H1 (cell line): Measurements from ENCODE around the gene EMP2. TPM values are rescaled to one million over a fixed set of nuclear protein-coding genes. Genes with fewer than 3 reads are reported as not detected.

Source experiments
- GABPA ChIP-seq: IDR thresholded peaks from 2 replicates; pipeline ENCODE4 v1.6.1; 2011; ENCODE audit warnings: mild to moderate bottlenecking, low read length, moderate library complexity, borderline replicate concordance; ENCODE audit not compliant: insufficient read depth
- HDAC6 ChIP-seq: IDR thresholded peaks from one replicate; pipeline ENCODE4 v1.7.1; 2012; ENCODE audit warnings: low read depth, mild to moderate bottlenecking, inconsistent platforms, low read length, moderate library complexity
- JUND ChIP-seq: IDR thresholded peaks from 2 replicates; pipeline ENCODE4 v1.6.1; 2011; ENCODE audit warnings: mild to moderate bottlenecking, improper control_type of control experiment, low read length
- KDM4A ChIP-seq: IDR thresholded peaks from one replicate; pipeline ENCODE4 v1.7.1; 2012; ENCODE audit warnings: low read depth, mild to moderate bottlenecking, moderate library complexity, low read length, inconsistent platforms; ENCODE audit not compliant: severe bottlenecking
- KDM5A ChIP-seq: fragments of 200-600 bp; IDR thresholded peaks from 2 replicates; pipeline ENCODE4 v1.7.1; 2012; ENCODE audit warnings: mild to moderate bottlenecking, low read length, inconsistent platforms, mixed read lengths
- POLR2AphosphoS5 ChIP-seq: IDR thresholded peaks from 2 replicates; pipeline ENCODE4 v1.6.1; 2011; ENCODE audit warnings: low read depth, low read length
- POU5F1 ChIP-seq: IDR thresholded peaks from 2 replicates; pipeline ENCODE4 v1.6.1; 2011; ENCODE audit warnings: low read depth, mild to moderate bottlenecking, low read length, moderate library complexity
- SP2 ChIP-seq: IDR thresholded peaks from 2 replicates; pipeline ENCODE4 v1.6.1; 2012; ENCODE audit warnings: mild to moderate bottlenecking, low read length, inconsistent platforms
- polyA plus RNA-seq, 7 experiments: library from polyadenylated mRNA; depleted of rRNA in 3 of 7; stranded (reverse) in 5 of 7; unstranded in 2 of 7; fragments of >200 nt in 5 of 7; fragments of 200-250 nt in 2 of 7; gene quantifications; 1 replicate in 5 of 7; 2 replicates in 1 of 7; 4 replicates in 1 of 7; pipeline versions ENCODE4 v1.2.1 to v1.2.3, GENCODE V29; 2011 to 2013; ENCODE audit warnings: missing spikeins in 2 of 7, mixed read lengths in 2 of 7
- total RNA-seq: library from RNA; stranded (reverse); fragmentation: NEBNext Ultra II Directional; extraction: Animal tissue kit (Norgen Biotek cat#: 25700); gene quantifications from 2 replicates; pipeline ENCODE4 v1.2.1, GENCODE V29; 2021
- TF ChIP-seq, protein P1 (sequence below): IDR thresholded peaks from 2 replicates; pipeline ENCODE4 v1.6.1; 2012; ENCODE audit warnings: inconsistent platforms
- TF ChIP-seq, protein P2 (sequence below): IDR thresholded peaks from 2 replicates; pipeline ENCODE4 v1.6.1; 2011; ENCODE audit warnings: low read length, improper control_type of control experiment

EMP2 gene
- total and polyA plus RNA-seq, 2 of the 8 experiments (the other 6 are each of a cell fraction or from before 2014, with no cell fraction given) = 22.6 to 23.3 TPM

GRCh38 chr16:10616419-10616755 is 36.0 kb upstream of the EMP2 start (continued):
- TF ChIP-seq, protein P1, sequence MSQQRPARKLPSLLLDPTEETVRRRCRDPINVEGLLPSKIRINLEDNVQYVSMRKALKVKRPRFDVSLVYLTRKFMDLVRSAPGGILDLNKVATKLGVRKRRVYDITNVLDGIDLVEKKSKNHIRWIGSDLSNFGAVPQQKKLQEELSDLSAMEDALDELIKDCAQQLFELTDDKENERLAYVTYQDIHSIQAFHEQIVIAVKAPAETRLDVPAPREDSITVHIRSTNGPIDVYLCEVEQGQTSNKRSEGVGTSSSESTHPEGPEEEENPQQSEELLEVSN = no peak
- no peak for TF ChIP-seq POLR2AphosphoS5
- TF ChIP-seq GABPA = no peak
- TF ChIP-seq JUND = no peak
- no peak for TF ChIP-seq HDAC6
- TF ChIP-seq, protein P2, sequence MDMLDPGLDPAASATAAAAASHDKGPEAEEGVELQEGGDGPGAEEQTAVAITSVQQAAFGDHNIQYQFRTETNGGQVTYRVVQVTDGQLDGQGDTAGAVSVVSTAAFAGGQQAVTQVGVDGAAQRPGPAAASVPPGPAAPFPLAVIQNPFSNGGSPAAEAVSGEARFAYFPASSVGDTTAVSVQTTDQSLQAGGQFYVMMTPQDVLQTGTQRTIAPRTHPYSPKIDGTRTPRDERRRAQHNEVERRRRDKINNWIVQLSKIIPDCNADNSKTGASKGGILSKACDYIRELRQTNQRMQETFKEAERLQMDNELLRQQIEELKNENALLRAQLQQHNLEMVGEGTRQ = no peak
- TF ChIP-seq SP2 = no peak
- no peak for TF ChIP-seq KDM4A
- TF ChIP-seq POU5F1 = no peak
- no peak for TF ChIP-seq KDM5A
